GM21619 (cell line): ENCODE measurements around the gene LARGE2.
A peak's percentile ranks its signal among the peaks of the same experiment; 100 is the strongest.

Experiments
- ATAC-seq: cut with Tn5 transposase; IDR thresholded peaks from one replicate; pipeline ENCODE4 v1.9.1; 2021; ENCODE audit not compliant: unreplicated experiment

LARGE2 gene

DNA sequence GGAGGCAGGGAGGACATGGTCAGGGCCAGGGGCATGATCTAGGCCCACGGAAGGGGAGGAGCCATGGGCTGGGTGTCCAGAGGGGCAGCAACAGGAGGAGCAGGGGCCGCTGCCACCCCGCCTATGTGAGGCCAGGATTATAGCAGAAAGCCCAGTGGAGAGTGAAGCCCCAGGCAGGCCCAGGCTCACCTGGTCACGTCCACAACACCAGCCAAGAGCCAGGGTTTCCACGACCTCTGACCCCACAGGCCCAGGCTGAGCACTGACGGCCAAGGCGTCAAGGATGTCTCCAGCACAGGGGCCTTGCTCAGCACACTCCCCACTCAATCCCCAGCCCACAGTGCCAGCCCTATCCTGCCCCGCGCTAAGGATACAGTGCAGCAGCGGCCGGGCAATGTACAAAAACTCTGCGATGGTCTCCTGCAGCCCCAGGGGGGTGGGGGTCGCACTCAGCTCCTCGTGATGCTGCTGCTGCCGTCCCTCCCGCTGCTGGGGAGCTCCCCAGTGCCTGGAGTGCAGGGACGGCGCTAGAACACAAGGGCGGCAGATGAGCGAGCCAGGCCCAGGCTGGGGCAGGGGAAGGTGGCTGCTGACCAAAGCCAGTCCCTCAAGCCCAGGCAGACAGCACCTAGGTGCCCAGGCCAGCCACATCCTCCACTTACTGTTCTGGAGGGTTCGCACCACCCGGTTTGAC is 8.4 kb upstream of the LARGE2 start:
- ATAC-seq, result no peak

DNA sequence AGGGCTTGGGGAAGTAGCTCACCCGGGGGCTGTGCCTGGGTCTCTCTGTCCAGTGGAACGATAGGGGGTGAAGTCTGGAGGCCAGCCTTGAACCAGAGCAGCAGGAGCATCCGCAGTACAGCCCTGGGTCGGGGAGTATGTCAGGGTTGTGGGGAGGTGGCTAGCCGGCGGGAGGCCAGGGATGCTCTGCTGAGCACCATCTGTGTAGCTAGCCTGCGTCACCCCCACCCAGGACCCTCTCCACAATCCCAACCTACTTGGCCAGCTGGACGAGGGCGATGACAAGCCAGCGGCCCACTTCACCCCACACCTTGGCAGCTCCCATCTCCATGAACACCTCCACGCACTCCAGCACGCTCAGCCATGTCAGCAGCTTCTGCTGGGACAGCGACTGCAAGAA is 7.0 kb upstream of the LARGE2 start:
- no peak for ATAC-seq

DNA sequence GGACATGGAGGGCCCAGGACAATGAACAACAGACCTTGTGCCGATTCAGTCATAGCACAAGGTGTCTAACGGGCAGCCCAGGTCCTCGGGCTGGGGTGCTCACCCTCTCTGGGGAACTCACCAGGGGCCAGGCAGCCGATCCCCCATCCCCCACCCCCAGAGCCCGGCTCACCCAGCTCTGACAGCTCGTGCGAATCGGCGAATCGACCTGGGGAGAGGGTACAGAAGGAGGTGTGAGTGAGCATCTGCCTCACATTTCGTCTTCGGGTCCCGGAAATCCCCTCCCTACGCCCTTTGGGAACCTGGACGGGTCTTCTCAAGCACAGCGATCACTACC is 5.2 kb upstream of the LARGE2 start:
- ATAC-seq, result peak; percentile 1

DNA sequence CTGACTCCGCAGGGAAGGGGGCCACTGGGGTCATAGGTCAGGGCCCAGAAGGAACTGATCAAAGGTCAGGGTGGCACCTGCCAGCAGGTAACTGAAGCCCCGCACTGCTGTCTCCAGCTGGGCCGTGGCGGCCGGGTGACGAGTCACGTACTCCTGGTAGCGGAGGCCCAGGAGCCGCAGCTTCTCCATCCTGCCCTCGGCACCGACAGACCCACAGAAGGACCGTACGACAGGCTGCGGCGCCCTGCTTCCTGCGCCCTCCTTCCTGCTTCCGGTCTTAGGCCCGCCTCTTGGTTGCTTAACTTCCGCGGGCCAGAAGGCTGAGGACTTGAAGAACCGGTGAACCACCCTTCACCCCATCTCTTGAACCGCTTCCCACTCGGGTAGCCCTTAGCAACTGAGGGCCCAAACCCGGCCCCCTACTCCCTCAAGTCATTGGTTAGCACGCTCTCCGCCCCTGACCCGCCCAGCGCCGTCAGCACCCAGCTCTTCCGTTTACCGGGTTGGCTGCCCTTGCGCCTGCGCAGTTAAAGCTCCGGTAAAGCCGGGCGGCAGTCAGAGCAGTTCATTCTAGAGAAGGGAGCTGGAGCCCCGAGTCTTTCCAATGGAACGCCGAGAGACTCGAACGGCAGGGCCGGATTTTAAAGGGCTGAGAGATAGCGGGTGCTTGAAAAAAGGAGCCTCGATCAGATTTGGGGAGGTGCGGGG is 4.7 kb upstream of the LARGE2 start, which contains the start of gene PEX16:
TSS of gene PEX16 (minus strand) at position 255 of the 708 bp plus-strand sequence. CDS start at position 189, 66 bp downstream.
- peak; percentile 89 for ATAC-seq

- ATAC-seq, result peak; percentile 32
Measured at GRCh38 chr11:45918331-45918941, 4.0 kb upstream of the LARGE2 start.

DNA sequence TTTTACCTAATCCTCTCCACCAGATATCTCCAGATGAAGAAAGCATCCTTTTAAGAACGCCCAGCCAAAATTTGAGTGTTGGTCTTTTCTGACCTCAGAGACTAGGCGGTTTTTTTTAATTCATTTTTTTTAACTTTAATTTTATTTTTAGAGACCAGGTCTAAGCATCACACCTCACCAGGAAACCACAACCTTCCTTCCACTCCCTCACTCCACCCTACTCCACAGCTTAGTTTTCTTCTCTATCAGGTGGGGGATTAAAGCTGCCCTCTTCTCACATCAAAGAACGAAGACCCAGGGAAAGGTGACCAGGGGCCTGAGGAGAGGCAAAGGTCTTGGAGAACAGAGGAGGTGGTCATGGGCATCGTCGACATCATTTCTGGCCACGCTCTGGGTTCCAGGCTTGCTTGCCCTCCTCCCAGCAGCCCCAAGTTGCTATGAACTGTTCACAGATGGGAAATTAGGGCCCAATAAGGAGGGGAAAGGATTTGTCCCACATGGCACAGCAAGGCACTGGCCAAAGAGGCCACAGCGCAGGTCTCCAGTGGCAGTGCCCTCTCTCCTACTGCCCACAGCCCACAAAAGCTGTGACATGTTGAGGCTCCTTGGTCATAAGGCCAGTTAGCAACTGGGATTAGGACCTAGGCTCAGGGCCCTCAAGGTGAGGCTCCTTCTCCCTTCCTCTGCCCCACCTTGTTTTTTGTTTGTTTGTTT is 3.3 kb upstream of the LARGE2 start:
- no peak for ATAC-seq

DNA sequence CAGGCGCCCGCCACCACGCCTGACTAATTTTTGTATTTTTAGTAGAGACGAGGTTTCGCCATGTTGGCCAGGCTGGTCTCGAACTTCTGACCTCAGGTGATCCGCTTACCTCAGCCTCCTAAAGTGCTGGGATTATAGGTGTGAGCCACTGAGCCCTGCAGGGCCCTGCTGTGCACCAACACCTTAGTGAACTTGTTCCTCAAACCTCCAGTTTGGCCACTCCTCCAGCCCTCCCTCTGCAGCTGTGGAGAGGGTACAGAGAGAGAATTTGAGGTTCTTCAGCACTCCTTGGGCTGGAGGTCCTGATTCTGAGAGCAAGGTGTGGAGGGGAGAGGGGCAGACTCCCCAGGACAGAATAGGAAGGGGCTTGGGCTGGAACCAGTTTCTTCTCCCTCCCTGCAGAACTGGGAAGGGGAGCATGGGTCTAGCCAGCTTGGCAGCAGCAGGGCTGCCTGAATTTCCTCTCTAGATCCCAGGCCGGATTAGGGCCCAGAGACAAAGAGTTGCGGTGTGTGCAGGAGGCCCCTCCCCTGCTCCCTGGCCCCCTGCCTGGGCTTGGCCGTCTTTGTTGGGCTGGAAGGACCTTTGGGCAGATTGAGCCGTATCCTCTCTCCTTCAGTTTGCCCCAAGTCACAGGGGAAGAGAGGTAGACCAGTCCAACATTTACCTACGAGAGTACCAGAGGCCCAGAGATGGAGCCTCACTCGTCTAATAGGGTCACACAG is 2.5 kb upstream of the LARGE2 start:
- ATAC-seq, result no peak

DNA sequence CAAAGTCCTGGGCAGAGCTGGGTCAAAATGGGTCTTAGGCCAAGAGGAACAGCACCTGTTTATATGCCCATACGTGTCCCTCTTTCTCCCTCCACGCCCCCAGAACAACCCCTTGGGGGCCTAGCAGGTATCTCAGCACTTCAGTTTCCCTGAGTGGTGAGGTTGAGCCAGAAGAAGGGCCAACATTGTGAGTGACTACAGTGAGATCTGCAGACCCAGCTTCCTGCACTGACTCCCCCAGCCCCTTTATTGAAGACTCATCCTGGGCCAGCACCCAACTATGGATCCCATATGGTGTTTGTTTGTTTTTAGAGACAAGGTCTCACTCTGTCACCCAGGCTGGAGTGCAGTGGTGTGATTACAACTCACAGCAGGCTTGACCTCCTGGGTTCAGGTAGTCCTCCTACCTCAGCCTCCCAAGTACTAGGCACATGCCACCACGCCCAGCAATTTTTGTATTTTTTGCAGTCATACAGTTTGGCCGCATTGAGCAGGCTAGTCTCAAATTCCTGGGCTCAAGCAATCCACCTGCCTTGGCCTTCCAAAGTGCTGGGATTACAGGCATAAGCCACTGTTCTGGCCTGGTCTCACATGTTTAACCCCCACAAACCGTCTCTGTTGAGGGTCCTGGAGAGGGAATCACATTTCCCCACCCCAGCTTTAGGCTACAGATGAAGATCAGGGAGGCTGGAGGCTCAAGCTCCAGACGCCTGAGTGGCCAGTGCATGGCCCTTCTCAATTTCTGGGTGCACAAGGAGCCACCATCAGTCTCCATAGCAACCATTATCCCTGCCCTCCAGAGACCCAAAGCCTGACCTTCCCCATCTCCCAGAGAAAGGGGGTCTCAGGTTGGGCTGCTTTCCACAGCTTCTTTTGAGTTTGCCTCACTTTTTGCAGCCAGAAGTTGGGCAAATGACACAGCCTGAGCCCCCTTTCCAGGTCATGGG is 1.7 kb upstream of the LARGE2 start:
- no peak for ATAC-seq

GRCh38 chr11:45921561-45922424 is 663 bp upstream of the LARGE2 start:
- ATAC-seq, result no peak

DNA sequence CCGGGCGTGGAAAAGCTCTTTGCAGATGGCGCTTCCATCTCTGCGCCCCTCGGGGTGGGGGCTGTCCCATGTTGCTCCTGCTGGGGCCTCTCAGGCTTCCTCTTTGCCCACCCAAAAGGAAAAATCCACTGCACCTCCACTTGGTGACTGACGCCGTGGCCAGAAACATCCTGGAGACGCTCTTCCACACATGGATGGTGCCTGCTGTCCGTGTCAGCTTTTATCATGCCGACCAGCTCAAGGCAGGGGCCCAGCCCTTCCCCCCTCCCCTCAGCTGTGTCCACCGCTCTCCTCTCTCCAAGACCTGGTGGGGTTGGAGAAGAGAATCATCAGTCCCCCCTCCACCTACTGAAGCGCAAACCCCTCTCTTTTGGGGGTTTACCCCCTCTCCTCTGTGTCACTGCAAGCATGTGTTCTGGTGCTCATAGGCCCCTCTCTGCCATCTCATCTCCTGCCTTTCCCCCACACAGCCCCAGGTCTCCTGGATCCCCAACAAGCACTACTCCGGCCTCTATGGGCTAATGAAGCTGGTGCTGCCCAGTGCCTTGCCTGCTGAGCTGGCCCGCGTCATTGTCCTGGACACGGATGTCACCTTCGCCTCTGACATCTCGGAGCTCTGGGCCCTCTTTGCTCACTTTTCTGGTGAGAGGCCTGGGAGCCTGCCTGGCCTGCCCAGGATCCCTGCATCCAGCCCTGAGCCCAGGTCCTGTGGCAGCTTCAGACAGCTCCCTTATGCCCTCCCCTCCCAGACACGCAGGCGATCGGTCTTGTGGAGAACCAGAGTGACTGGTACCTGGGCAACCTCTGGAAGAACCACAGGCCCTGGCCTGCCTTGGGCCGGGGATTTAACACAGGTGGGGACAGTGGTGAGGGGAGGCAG is 1.8 kb downstream of the LARGE2 start:
- no peak for ATAC-seq

DNA sequence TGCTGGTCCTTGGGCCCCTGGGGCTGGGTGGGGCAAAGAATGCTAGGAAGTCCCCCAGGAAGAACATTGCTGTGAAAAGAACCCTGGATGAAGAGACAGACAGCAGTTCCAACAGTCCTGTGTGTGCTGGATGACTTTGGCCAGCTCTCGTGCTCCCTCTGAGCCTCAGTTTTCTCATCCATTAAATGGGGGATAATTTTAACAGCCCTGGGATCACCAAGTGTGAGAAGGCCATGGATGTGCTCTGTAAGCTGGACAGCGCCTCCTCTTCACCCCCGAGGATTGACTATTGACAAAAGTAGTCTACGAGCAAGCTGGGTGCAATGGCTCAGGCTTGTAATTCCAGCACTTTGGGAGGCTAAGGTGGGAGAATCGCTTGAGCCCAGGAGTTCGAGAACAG is 2.5 kb downstream of the LARGE2 start:
- no peak for ATAC-seq

DNA sequence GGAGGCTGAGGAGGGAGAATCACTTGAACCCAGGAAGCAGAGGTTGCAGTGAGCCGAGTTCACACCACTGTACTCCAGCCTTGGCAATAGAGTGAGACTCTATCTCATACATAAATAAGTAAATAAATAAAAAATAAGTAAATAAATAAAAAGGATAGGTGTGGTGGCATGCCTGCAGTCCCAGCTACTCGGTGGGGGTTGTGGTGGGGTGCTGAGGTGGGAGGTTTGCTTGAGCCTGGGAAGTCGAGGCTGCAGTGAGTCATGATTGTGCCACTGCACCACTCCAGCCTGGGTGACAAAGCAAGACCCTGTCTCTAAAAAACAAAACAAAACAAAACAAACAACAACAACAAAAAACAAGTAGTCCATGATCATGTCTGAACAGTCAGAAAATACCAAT is 3.1 kb downstream of the LARGE2 start:
- no peak for ATAC-seq

GRCh38 chr11:45926001-45926401 is 3.5 kb downstream of the LARGE2 start:
- no peak for ATAC-seq

DNA sequence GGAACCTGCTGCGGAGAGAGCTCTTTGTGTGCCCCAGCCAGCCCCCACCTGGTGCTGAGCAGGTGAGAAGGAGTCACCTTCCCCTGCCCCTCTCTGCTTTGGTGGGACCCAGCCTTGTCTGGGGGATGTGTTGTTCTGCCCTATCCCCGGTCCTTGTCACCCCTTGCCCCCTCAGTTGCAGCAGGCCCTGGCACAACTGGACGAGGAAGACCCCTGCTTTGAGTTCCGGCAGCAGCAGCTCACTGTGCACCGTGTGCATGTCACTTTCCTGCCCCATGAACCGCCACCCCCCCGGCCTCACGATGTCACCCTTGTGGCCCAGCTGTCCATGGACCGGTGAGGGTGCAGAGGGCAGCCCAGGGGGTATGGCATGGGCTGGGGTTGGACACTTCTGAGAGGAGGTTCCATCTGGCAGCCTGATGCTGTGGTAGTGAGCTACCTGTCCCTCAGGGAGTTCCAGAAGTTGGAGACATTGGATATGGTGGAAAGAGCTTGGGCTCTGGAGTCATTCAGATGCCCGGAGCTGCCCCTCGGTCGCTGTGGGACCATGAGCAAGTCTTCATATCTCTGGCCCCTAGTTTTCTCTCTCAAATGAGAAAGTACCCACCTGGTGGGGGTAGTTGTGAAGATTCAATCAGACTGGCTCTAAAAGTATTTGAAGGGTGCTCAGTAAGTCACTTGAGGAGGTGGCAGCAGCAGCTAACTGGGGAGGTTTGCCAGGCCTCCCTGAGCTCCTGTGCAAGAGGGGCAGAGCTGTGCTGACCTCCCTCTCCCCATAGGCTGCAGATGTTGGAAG is 4.3 kb downstream of the LARGE2 start:
- no peak for ATAC-seq

DNA sequence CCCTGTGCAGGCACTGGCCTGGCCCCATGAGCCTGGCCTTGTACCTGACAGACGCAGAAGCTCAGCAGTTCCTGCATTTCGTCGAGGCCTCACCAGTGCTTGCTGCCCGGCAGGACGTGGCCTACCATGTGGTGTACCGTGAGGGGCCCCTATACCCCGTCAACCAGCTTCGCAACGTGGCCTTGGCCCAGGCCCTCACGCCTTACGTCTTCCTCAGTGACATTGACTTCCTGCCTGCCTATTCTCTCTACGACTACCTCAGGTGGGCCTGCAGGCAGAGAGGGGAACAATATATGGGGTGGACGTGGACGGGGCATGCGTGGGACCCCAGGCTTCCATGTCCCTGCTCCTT is 4.9 kb downstream of the LARGE2 start:
- ATAC-seq, result no peak

DNA sequence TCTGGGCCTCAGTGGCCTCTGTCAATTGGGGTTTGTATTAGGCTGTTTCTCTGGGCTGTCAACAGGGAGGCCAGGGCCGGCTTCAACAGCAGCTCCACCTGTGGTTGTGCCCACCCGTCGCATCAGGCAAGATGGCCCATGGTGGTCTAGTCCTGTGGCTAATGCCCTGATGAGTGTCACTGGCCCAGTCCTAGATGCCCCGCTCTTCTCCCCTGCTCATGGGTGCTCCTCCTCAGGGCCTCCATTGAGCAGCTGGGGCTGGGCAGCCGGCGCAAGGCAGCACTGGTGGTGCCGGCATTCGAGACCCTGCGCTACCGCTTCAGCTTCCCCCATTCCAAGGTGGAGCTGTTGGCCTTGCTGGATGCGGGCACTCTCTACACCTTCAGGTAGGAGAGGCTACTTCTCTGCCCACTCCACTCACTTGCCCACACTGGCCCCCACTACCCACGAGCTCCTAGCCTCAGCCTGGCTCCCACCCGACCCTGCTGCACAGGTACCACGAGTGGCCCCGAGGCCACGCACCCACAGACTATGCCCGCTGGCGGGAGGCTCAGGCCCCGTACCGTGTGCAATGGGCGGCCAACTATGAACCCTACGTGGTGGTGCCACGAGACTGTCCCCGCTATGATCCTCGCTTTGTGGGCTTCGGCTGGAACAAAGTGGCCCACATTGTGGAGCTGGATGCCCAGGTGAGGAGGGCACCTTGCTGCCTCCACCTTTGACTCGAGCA is 5.4 kb downstream of the LARGE2 start:
- no peak for ATAC-seq
